ENCODE measurements around the gene KSR1.

- TF ChIP-seq, protein P1, sequence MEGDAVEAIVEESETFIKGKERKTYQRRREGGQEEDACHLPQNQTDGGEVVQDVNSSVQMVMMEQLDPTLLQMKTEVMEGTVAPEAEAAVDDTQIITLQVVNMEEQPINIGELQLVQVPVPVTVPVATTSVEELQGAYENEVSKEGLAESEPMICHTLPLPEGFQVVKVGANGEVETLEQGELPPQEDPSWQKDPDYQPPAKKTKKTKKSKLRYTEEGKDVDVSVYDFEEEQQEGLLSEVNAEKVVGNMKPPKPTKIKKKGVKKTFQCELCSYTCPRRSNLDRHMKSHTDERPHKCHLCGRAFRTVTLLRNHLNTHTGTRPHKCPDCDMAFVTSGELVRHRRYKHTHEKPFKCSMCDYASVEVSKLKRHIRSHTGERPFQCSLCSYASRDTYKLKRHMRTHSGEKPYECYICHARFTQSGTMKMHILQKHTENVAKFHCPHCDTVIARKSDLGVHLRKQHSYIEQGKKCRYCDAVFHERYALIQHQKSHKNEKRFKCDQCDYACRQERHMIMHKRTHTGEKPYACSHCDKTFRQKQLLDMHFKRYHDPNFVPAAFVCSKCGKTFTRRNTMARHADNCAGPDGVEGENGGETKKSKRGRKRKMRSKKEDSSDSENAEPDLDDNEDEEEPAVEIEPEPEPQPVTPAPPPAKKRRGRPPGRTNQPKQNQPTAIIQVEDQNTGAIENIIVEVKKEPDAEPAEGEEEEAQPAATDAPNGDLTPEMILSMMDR (conservative IDR thresholded peaks at IDR 0.05; ENCODE audit: low read depth, low read length), result no peak
- TF ChIP-seq EZH2 (IDR thresholded peaks at IDR 0.05; ENCODE audit: borderline replicate concordance, low read depth, low read length, poor library complexity, severe bottlenecking), result no peak
These were observed 203.4 kb downstream of the KSR1 start for GRCh38 chr17:27659683-27660082.
